ENCODE measurements around the gene SHQ1.
A peak's percentile ranks its signal among the peaks of the same experiment; 100 is the strongest.

The SHQ1 gene

GRCh38 chr3:72890166-72890925 lies 42.1 kb upstream of the SHQ1 start:
- TF ChIP-seq, protein P1, sequence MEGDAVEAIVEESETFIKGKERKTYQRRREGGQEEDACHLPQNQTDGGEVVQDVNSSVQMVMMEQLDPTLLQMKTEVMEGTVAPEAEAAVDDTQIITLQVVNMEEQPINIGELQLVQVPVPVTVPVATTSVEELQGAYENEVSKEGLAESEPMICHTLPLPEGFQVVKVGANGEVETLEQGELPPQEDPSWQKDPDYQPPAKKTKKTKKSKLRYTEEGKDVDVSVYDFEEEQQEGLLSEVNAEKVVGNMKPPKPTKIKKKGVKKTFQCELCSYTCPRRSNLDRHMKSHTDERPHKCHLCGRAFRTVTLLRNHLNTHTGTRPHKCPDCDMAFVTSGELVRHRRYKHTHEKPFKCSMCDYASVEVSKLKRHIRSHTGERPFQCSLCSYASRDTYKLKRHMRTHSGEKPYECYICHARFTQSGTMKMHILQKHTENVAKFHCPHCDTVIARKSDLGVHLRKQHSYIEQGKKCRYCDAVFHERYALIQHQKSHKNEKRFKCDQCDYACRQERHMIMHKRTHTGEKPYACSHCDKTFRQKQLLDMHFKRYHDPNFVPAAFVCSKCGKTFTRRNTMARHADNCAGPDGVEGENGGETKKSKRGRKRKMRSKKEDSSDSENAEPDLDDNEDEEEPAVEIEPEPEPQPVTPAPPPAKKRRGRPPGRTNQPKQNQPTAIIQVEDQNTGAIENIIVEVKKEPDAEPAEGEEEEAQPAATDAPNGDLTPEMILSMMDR (IDR thresholded peaks at IDR 0.05; ENCODE audit: insufficient read depth, low read length): no peak
- TF ChIP-seq GABPA (IDR thresholded peaks at IDR 0.05; ENCODE audit: low read depth) (no peak), SPI1 (IDR thresholded peaks at IDR 0.05; ENCODE audit: borderline replicate concordance, low read depth) (no peak)
- no peak for DNase-seq (ENCODE audit: low read depth in 1 of 2, low spot score in 1 of 2)
- Histone ChIP-seq H3K4me3 (replicated peaks; ENCODE audit: insufficient read depth, low read length) (no peak overlapping the region), H3K27me3 (ENCODE audit: insufficient read depth, poor library complexity, severe bottlenecking) (no peaks in the 10 kb centered on the region), H3K27ac (replicated peaks) (no peak overlapping the region)

- no peak for TF ChIP-seq SPI1 (IDR thresholded peaks at IDR 0.05; ENCODE audit: borderline replicate concordance, low read depth)
- no peak for TF ChIP-seq GABPA (IDR thresholded peaks at IDR 0.05; ENCODE audit: low read depth)
- no peak for TF ChIP-seq REST (IDR thresholded peaks at IDR 0.05; ENCODE audit: insufficient replicate concordance, low read depth)
- TF ChIP-seq, protein P1 (IDR thresholded peaks at IDR 0.05; ENCODE audit: insufficient read depth, low read length): no peak
- no peak for TF ChIP-seq POLR2AphosphoS5 (IDR thresholded peaks at IDR 0.05; ENCODE audit: low read depth)
- Histone ChIP-seq H3K4me3 (replicated peaks; ENCODE audit: insufficient read depth, low read length) (no peak overlapping the region), H3K27ac (replicated peaks) (peak overlapping the region; percentile 52), H3K27me3 (ENCODE audit: insufficient read depth, poor library complexity, severe bottlenecking) (no peaks in the 10 kb centered on the region)
- no peak for DNase-seq (ENCODE audit: low read depth in 1 of 2, low spot score in 1 of 2)
Measured at GRCh38 chr3:72889310-72890165, 41.3 kb upstream of the SHQ1 start.

DNA sequence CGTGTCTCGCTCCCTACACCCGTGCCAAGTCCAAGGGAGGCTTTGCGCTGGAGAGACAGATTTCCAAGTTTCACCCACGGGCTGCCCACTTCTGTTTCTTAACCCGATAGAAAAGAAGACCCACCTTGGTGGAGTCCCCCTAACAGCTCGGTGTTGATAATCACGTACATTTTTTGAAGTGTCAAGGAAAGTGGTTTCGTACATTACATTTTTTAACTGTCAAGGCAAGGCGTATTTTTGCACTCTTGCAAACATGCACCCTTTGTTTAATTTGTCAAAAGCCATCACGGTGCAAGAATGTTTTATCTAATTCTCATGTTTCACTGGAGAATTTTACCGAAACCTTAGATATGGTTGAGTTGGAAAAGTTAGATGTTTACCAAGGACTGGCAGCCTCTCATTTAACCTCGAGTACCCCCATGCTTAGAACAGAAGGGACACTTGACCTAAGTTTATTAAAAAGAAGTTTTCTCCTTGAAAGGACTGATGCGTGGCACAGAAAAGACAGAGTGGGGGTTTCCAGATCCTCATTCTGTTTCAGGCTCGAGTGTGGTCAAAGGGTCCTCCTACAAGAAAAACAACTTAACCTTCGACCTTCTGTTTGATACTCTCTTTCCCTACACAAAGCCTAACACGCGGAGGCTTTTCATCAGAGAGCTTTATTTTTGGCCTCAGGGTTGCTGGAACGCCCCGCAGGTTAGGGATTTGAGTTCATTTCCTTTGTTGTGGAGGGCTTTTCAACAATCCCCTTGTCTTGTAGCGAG lies 40.5 kb upstream of the SHQ1 start:
- Histone ChIP-seq H3K27me3 (ENCODE audit: insufficient read depth, poor library complexity, severe bottlenecking) (no peaks in the 10 kb centered on the region), H3K4me3 (replicated peaks; ENCODE audit: insufficient read depth, low read length) (peak overlapping the region; percentile 31), H3K27ac (replicated peaks) (peak overlapping the region; percentile 52)
- TF ChIP-seq REST (IDR thresholded peaks at IDR 0.05; ENCODE audit: insufficient replicate concordance, low read depth) (no peak), SPI1 (IDR thresholded peaks at IDR 0.05; ENCODE audit: borderline replicate concordance, low read depth) (no peak), GABPA (IDR thresholded peaks at IDR 0.05; ENCODE audit: low read depth) (no peak), POLR2AphosphoS5 (IDR thresholded peaks at IDR 0.05; ENCODE audit: low read depth) (no peak)
- TF ChIP-seq, protein P1 (IDR thresholded peaks at IDR 0.05; ENCODE audit: insufficient read depth, low read length): no peak
- peak in 1 of 2 experiments; percentile 42 for DNase-seq (ENCODE audit: low read depth in 1 of 2, low spot score in 1 of 2)
